Sigmoid colon (tissue), 4 donors: ENCODE results near the gene PRKAR2B.

Experiments used
- CTCF ChIP-seq, 4 experiments: fragments of 450-650 bp in 3 of 4; fragments of 200-600 bp in 1 of 4; IDR thresholded peaks; one replicate each; pipeline ENCODE4 v1.5.1; 2016 to 2019; ENCODE audit warnings: antibody characterized with exemption in 4 of 4, mild to moderate bottlenecking in 3 of 4, moderate library complexity in 2 of 4
- EP300 ChIP-seq, 4 donors: sonication (generic); formaldehyde crosslinking; IDR thresholded peaks; one replicate each; pipeline ENCODE4 v1.6.1; 2017; ENCODE audit warnings: antibody characterized with exemption in 4 of 4

DNA sequence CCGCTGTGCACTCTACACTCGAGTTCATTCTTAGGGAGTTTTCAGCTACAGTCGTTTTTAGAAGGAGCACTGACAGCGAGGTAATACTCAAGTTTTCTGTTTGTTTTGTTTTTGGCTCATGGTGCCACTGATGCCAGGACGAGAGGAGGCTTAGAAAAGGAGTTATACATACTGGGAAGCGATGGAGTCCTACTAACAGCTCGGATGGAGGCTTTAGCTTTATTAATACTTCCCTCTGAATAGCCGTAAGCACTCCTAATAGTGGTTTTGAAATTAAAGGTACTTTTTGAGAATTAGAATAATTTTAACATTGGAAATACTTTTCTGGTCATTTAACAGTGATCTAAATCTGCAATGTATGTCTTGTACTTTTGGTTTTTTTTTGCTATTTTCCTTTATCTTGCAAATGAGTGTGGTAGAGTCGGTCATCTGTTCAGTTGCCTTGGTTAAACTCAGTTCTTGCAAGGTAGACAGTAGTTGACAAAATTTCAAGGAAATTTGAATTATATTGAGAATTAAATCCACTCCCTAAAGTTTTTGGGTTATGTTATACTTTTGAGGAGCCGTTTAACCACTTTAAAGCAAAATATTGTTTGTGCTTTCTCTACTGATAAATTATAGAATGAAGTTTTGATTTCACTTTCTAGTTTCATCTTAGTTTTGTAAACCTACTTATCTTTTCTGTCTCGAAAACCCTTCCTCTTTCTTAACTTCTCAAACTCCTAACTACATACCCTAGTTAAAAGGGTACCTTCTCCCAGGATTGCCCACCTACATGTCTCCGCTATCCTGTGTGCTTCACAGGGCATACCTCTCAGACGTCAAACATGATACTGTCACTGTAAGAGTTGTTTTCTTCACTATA is 125.8 kb downstream of the PRKAR2B start:
- TF ChIP-seq CTCF (IDR thresholded peaks at IDR 0.05) (no peak), EP300 (IDR thresholded peaks at IDR 0.05) (no peak)
